HUES6 (cell line): ENCODE measurements around the gene NID2.

Source experiments
- H3K27ac ChIP-seq: 2 replicates; pipeline ENCODE4 v1.7.0; 2013; ENCODE audit warnings: low read depth, mild to moderate bottlenecking, low read length, inconsistent platforms
- H3K27me3 ChIP-seq: 2 replicates; pipeline ENCODE4 v1.6.1; 2013; ENCODE audit warnings: low read length; ENCODE audit not compliant: control insufficient read depth, insufficient read depth
- H3K36me3 ChIP-seq: 2 replicates; pipeline ENCODE4 v1.6.1; 2013; ENCODE audit warnings: low read length; ENCODE audit not compliant: control insufficient read depth, insufficient read depth
- H3K4me1 ChIP-seq: 2 replicates; pipeline ENCODE4 v1.6.1; 2013; ENCODE audit warnings: low read length; ENCODE audit not compliant: control insufficient read depth, insufficient read depth
- H3K4me3 ChIP-seq: 2 replicates; pipeline ENCODE4 v1.5.1; 2013; ENCODE audit warnings: low read depth, low read length
- H3K9ac ChIP-seq: one replicate; pipeline ENCODE4 v1.6.1; 2013; ENCODE audit warnings: mild to moderate bottlenecking, low read length
- H3K9me3 ChIP-seq: 2 replicates; pipeline ENCODE4 v1.6.1; 2013; ENCODE audit warnings: low read depth, low read length; ENCODE audit not compliant: control insufficient read depth, insufficient read depth

The NID2 gene

GRCh38 chr14:52080158-52080800 lies 11.4 kb upstream of the NID2 start:
- peak overlapping the region; percentile 43; the same call in 1 of the 2 replicates for H3K27ac ChIP-seq
- H3K4me3 ChIP-seq = no peak overlapping the region
- no peaks in the 10 kb centered on the region for H3K36me3 ChIP-seq
- no peak overlapping the region for H3K9ac ChIP-seq
- peaks cover 9% of the 10 kb centered on the region; the same call in 1 of the 2 replicates for H3K9me3 ChIP-seq
- H3K4me1 ChIP-seq = no peaks in the 10 kb centered on the region
- no peaks in the 10 kb centered on the region for H3K27me3 ChIP-seq

- Histone ChIP-seq H3K9me3 (peaks cover 4% of the 10 kb centered on the region; the same call in 1 of the 2 replicates), H3K4me3 (no peak overlapping the region), H3K9ac (no peak overlapping the region), H3K36me3 (no peaks in the 10 kb centered on the region), H3K27me3 (no peaks in the 10 kb centered on the region), H3K27ac (no peak overlapping the region), H3K4me1 (no peaks in the 10 kb centered on the region)
Measured at GRCh38 chr14:52079239-52079959, 10.5 kb upstream of the NID2 start.

- Histone ChIP-seq H3K4me3 (no peak overlapping the region), H3K9ac (no peak overlapping the region), H3K27me3 (no peaks in the 10 kb centered on the region), H3K9me3 (no peaks in the 10 kb centered on the region), H3K36me3 (no peaks in the 10 kb centered on the region), H3K27ac (no peak overlapping the region), H3K4me1 (no peaks in the 10 kb centered on the region)
Measured at GRCh38 chr14:52078721-52079120, 9.9 kb upstream of the NID2 start.

- Histone ChIP-seq H3K9ac (no peak overlapping the region), H3K4me1 (no peaks in the 10 kb centered on the region), H3K27ac (no peak overlapping the region)
Measured at GRCh38 chr14:52078095-52078531, 9.3 kb upstream of the NID2 start.

GRCh38 chr14:52077256-52077979 lies 8.6 kb upstream of the NID2 start:
- H3K27ac ChIP-seq = no peak overlapping the region
- H3K9me3 ChIP-seq = no peaks in the 10 kb centered on the region
- H3K36me3 ChIP-seq = no peaks in the 10 kb centered on the region
- peaks cover 4% of the 10 kb centered on the region; the same call in 1 of the 2 replicates for H3K27me3 ChIP-seq
- H3K4me3 ChIP-seq = no peak overlapping the region
- no peak overlapping the region for H3K9ac ChIP-seq
- H3K4me1 ChIP-seq = no peaks in the 10 kb centered on the region

More at GRCh38 chr14:52078095-52078531, 9.3 kb upstream of the NID2 start:
- Histone ChIP-seq H3K4me3 (no peak overlapping the region), H3K27me3 (no peaks in the 10 kb centered on the region), H3K9me3 (no peaks in the 10 kb centered on the region), H3K36me3 (no peaks in the 10 kb centered on the region)

- H3K27me3 ChIP-seq = peaks cover 15% of the 10 kb centered on the region
- H3K36me3 ChIP-seq = no peaks in the 10 kb centered on the region
- H3K4me3 ChIP-seq = no peak overlapping the region
- H3K27ac ChIP-seq = no peak overlapping the region
- H3K4me1 ChIP-seq = no peaks in the 10 kb centered on the region
- no peaks in the 10 kb centered on the region for H3K9me3 ChIP-seq
- H3K9ac ChIP-seq = no peak overlapping the region
Measured at GRCh38 chr14:52076334-52076733, 7.5 kb upstream of the NID2 start.

GRCh38 chr14:52075371-52075770 lies 6.5 kb upstream of the NID2 start:
- Histone ChIP-seq H3K27ac (no peak overlapping the region), H3K4me1 (no peaks in the 10 kb centered on the region), H3K36me3 (no peaks in the 10 kb centered on the region), H3K4me3 (no peak overlapping the region), H3K9me3 (no peaks in the 10 kb centered on the region), H3K27me3 (peaks cover 24% of the 10 kb centered on the region), H3K9ac (no peak overlapping the region)

GRCh38 chr14:52073251-52073650 lies 4.4 kb upstream of the NID2 start:
- Histone ChIP-seq H3K36me3 (no peaks in the 10 kb centered on the region), H3K27me3 (peaks cover 41% of the 10 kb centered on the region), H3K9me3 (no peaks in the 10 kb centered on the region), H3K9ac (no peak overlapping the region), H3K4me1 (peaks cover 6% of the 10 kb centered on the region; the same call in 1 of the 2 replicates), H3K4me3 (no peak overlapping the region), H3K27ac (no peak overlapping the region)

- peaks cover 8% of the 10 kb centered on the region; the same call in 1 of the 2 replicates for H3K4me1 ChIP-seq
- no peaks in the 10 kb centered on the region for H3K9me3 ChIP-seq
- no peaks in the 10 kb centered on the region for H3K36me3 ChIP-seq
- no peak overlapping the region for H3K27ac ChIP-seq
- H3K27me3 ChIP-seq = peaks cover 50% of the 10 kb centered on the region
- H3K4me3 ChIP-seq = no peak overlapping the region
- H3K9ac ChIP-seq = no peak overlapping the region
Measured at GRCh38 chr14:52072266-52072780, 3.5 kb upstream of the NID2 start.

GRCh38 chr14:52071675-52072074 lies 2.8 kb upstream of the NID2 start:
- no peaks in the 10 kb centered on the region for H3K9me3 ChIP-seq
- H3K27me3 ChIP-seq = peaks cover 57% of the 10 kb centered on the region

More at GRCh38 chr14:52071675-52072074, 2.8 kb upstream of the NID2 start:
- Histone ChIP-seq H3K4me3 (no peak overlapping the region), H3K36me3 (no peaks in the 10 kb centered on the region), H3K27ac (no peak overlapping the region), H3K4me1 (peaks cover 8% of the 10 kb centered on the region; the same call in 1 of the 2 replicates), H3K9ac (no peak overlapping the region)
